ENCODE data around the gene RPL18A.
"Not testable (repeated sequence)": the region's sequence is repeated elsewhere in the genome, so short reads cannot be mapped to it uniquely, and the experiment has no call there.

RPL18A gene

DNA sequence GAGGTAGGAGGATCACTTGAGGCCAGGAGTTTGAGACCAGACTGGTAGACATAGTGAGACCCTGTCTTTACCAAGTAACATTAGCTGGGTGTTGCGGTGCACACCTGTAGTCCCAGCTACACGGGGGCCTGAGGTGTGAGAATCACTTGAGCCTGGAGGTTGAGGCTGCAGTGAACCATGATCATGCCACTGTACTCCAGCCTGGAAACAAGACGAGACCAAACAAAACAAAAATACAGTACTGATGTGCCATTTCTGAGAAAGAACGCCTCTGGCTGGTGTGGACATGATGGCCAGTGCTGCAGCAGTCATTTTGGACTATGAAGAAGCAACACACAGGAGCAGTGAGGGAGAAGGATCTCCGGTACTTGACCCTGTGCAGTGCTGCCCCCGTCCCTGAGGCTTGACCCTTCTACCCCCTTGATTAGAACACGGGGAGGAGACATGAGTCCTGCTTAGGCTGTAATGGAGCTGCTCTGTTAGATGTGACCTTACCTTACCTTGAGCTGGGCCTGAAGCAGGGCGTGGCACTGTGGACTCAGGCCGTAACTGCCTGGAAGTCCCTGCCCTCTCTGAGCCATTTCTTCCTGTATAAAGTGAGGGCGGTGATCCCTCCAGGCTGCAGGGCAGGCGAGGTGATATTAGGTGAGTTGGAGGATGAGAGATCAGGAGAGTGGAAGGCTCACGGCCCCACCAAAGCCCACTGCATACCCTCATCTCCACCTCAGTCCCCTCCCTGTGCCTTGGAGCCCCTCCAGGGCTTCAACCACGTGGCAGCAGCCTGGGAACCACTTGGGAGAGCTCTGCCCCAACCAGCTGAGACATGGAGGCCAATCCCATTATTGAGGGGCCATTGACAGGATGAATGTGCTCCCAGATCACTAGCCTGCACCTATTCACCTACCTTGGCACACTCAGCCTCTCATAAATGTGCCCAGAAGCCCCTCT lies 5.9 kb downstream of the RPL18A start:
- in situ Hi-C loops (cut with HindIII; ENCODE audit: low sequenced_read_pairs): loop anchor here (25.0 kb wide), 1 partner anchor 153 kb away; the partner anchor contains the start of gene MAP1S

DNA sequence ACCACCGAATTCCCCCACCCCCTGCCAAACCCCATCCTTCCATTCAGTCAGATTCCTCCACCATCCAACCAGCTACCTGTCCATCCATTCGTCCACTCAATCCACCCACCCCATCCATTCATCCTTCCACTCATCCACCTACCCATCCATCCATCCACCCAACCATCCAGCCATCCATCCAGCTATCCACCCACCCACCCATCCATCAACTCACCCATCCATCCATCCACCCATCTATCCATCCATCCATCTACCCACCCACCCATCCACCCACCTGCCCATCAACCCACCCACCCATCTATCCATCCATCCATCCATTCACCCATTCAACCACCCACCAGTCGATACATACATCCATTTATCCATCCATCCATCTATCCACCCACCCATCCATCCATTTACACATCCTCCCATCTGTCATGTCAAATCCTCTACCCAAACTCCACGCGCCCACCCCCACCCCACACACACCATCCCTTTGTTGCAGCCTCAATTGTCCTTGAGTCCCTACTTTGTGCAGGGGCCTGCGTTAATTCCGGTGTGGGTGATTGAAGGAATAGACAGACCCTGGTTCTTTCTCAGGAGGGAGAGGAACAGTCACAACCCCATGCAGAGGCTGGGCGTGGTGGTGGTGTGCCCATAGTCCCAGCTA lies 6.7 kb downstream of the RPL18A start:
- in situ Hi-C loops (cut with HindIII; ENCODE audit: low sequenced_read_pairs): loop anchor here (25.0 kb wide), 1 partner anchor 154 kb away; the partner anchor contains the start of gene MAP1S

DNA sequence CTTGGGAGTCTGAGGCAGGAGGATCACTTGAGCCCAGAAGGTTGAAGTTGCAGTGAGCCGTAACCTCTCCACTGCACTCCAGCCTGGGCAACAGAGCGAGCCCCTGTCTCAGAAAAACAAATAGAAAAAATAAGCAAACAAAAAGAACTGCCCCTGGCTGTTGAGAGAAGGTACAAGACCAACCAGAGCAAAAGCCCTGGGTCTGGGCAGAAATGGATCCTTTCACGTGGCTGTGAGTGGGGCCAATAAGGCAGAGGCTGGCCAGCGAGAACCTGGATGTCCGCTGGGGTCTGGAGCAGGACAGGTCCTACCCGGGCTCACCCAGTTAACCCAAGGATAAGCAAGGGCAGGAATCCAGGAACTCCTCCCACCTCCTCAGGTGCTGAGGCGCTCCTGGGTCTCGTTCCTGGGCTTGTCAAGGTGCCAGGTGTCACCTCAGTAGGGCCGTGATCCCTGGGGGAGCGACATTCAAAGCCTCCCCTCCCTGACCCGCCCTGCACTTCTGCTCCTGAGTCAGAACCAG lies 7.3 kb downstream of the RPL18A start:
- in situ Hi-C loops (cut with HindIII; ENCODE audit: low sequenced_read_pairs): loop anchor here (25.0 kb wide), 1 partner anchor 155 kb away; the partner anchor contains the start of gene MAP1S

GRCh38 chr19:17868669-17869068 lies 9.0 kb downstream of the RPL18A start:
- in situ Hi-C loops (cut with HindIII; ENCODE audit: low sequenced_read_pairs): loop anchor here (25.0 kb wide), 1 partner anchor 156 kb away; the partner anchor contains the start of gene MAP1S

DNA sequence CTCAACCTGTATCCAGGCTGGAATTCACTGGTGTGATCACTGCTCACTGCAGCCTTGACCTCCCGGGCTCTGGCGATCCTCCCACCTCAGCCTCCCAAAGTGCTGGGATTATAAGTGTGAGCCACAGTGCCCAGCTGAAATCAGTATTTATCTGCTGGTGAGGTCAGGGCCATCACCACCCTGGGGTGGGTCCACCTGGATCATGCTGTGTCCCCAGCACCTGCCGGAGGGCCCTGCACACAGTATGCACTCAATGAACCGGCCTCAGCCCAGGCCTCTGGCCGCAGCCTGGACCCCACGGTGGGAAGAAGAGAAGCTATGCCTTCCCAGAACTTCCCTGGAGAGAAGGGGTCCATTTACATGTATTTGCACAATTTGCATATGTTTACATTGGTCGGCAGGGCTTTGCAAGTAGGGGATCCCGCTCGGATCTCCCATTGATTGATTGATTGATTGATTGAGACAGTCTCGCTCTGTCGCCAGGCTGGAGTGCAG lies 9.5 kb downstream of the RPL18A start:
- in situ Hi-C loops (cut with HindIII; ENCODE audit: low sequenced_read_pairs): loop anchor here (25.0 kb wide), 1 partner anchor 157 kb away; the partner anchor contains the start of gene MAP1S

- in situ Hi-C loops (cut with HindIII; ENCODE audit: low sequenced_read_pairs): loop anchor here (25.0 kb wide), 1 partner anchor 159 kb away; the partner anchor contains the start of gene MAP1S
These were observed 11.5 kb downstream of the RPL18A start for GRCh38 chr19:17871032-17871877.

GRCh38 chr19:17871878-17872250 lies 12.2 kb downstream of the RPL18A start, which contains the start of gene SLC5A5:
Gene SLC5A5 (plus strand): TSS chr19:17871945. CDS start chr19:17872320, 375 bp downstream.
- in situ Hi-C loops (cut with HindIII; ENCODE audit: low sequenced_read_pairs): loop anchor here (25.0 kb wide), 1 partner anchor 160 kb away; the partner anchor contains the start of gene MAP1S

- in situ Hi-C loops (cut with HindIII; ENCODE audit: low sequenced_read_pairs): loop anchor here (25.0 kb wide), 1 partner anchor 160 kb away; the partner anchor contains the start of gene MAP1S
These were observed 12.7 kb downstream of the RPL18A start for GRCh38 chr19:17872251-17873001.

DNA sequence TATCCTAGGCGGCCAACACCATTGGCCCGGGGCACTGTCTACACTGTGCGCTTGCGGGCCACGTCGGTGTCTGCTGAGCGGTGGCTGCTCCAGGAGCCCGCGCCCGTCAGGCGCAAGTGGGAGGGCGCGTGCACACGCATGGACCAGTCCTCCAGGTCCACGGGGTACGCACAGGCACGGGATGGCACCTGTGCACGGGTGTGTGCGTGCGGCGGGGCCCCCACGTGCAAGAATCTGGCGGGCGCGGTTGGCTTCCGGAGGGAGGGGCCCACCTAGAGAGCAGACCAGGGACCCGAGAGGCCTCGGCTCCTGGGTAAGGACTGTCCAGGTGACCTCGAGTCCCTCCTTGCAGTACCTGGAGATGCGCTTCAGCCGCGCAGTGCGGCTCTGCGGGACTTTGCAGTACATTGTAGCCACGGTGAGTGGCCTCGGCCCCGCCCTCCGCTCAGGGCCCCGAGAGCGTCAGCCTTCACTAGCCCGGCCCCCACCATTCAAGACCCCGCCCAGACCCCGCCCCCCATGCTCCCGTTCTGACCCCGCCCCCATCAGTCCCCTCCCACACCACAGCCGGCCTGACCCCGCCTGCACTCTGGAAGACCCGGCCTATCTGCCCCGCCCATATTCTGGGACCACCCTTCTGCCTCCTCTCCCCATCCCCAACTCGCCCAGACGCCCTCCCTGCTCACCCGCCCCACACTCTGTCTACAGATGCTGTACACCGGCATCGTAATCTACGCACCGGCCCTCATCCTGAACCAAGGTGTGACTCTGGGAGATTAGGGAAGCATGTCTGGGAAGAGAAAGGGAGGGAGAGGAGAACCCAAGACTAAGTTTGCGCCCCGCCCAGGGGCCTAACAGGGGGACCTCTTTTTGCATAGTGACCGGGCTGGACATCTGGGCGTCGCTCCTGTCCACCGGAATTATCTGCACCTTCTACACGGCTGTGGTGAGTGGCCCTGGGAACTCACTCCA lies 14.4 kb downstream of the RPL18A start:
- in situ Hi-C loops (cut with HindIII; ENCODE audit: low sequenced_read_pairs): loop anchor here (25.0 kb wide), 1 partner anchor 162 kb away; the partner anchor contains the start of gene MAP1S

- in situ Hi-C loops (cut with HindIII; ENCODE audit: low sequenced_read_pairs): loop anchor here (25.0 kb wide), 1 partner anchor 162 kb away; the partner anchor contains the start of gene MAP1S
These were observed 15.0 kb downstream of the RPL18A start for GRCh38 chr19:17874758-17875135.

DNA sequence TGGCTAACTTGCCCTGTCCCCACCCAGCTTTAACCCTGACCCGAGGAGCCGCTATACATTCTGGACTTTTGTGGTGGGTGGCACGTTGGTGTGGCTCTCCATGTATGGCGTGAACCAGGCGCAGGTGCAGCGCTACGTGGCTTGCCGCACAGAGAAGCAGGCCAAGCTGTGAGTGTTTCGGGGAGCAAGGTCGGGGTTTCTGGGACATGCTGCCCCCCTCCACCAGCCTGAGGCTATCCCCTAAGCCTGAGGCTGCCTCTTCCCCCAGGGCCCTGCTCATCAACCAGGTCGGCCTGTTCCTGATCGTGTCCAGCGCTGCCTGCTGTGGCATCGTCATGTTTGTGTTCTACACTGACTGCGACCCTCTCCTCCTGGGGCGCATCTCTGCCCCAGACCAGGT lies 18.0 kb downstream of the RPL18A start:
- in situ Hi-C loops (cut with HindIII; ENCODE audit: low sequenced_read_pairs): no loop called here

- in situ Hi-C loops (cut with HindIII; ENCODE audit: low sequenced_read_pairs): no loop called here
These were observed 19.8 kb downstream of the RPL18A start for GRCh38 chr19:17879466-17879865.

DNA sequence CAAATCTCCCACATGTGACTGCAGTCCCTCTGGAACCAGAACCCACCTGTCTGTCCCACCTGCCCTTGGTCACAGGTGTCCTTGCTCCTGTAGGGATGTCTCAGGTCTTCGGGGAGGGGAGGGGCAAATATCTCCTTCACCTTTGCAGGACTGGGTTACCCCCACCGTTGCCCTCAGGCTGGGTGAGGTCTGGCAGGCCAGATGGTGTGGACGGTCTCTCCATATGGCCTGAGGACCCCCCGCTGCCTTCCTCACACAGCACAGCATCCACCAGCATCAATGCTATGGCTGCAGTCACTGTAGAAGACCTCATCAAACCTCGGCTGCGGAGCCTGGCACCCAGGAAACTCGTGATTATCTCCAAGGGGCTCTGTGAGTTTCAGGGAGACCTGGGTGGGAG lies 22.0 kb downstream of the RPL18A start:
- in situ Hi-C loops (cut with HindIII; ENCODE audit: low sequenced_read_pairs): no loop called here

- in situ Hi-C loops (cut with HindIII; ENCODE audit: low sequenced_read_pairs): no loop called here
These were observed 24.1 kb downstream of the RPL18A start for GRCh38 chr19:17883627-17884410.

DNA sequence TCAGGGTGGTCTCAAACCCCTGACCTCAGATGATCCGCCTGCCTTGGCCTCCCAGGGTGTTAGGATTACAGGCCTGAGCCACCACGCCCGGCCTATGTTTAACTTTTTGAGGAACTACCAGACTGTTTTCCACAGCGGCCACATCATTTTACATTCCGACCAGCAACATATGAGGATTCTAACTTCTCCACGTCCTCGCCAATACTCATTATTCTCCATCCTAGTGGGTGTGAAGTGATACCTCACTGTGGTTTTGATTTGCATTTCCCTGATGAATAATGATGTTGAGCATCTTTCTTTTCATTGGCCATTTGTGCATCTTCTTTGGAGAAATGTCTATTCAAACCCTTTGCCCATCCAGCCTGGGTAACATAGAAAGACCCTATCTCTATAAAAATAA lies 26.8 kb downstream of the RPL18A start:
- in situ Hi-C loops (cut with HindIII; ENCODE audit: low sequenced_read_pairs): no loop called here

GRCh38 chr19:17887221-17887620 lies 27.5 kb downstream of the RPL18A start:
- in situ Hi-C loops (cut with HindIII; ENCODE audit: low sequenced_read_pairs): not testable (repeated sequence)

DNA sequence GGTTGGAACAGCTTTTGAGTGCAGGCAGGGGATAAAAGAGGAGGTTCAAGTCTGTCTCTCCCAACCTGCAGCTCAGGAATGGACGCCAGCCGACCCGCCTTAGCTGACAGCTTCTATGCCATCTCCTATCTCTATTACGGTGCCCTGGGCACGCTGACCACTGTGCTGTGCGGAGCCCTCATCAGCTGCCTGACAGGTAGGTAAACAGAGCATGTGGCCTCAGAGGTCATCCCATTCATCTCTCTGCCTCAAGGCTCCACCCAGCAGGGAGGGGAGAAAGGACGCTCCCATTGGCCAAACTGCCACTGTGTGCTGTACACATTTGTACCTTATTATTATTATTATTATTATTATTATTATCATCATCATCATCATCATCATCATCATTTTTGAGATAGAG lies 28.6 kb downstream of the RPL18A start:
- in situ Hi-C loops (cut with HindIII; ENCODE audit: low sequenced_read_pairs): no loop called here

All from endothelial cell of hepatic sinusoid (primary cell).